T-helper 9 cell (primary cell): ENCODE measurements around the gene KCNJ13.
"Not testable (repeated sequence)": the region's sequence is repeated elsewhere in the genome, so short reads cannot be mapped to it uniquely, and the experiment has no call there.

ENCODE experiments used
- DNase-seq: peaks from one replicate; pipeline ENCODE4 v3.0.0-alpha.2; 2020

The KCNJ13 gene

GRCh38 chr2:232761301-232761907 is 15.0 kb downstream of the KCNJ13 start:
- DNase-seq, result no peak

GRCh38 chr2:232757905-232758304 is 18.5 kb downstream of the KCNJ13 start:
- DNase-seq, result no peak

GRCh38 chr2:232750135-232750671 is 26.2 kb downstream of the KCNJ13 start:
- no peak for DNase-seq

- no peak for DNase-seq
Measured at GRCh38 chr2:232749331-232749730, 27.0 kb downstream of the KCNJ13 start.

GRCh38 chr2:232748038-232748437 is 28.3 kb downstream of the KCNJ13 start:
- no peak for DNase-seq

- no peak for DNase-seq
Measured at GRCh38 chr2:232744963-232745362, 31.4 kb downstream of the KCNJ13 start.

- no peak for DNase-seq
Measured at GRCh38 chr2:232741972-232742371, 34.4 kb downstream of the KCNJ13 start.

- DNase-seq, result no peak
Measured at GRCh38 chr2:232741294-232741693, 35.1 kb downstream of the KCNJ13 start.

GRCh38 chr2:232731470-232731869 is 44.9 kb downstream of the KCNJ13 start:
- DNase-seq, result no peak

GRCh38 chr2:232728785-232729184 is 47.6 kb downstream of the KCNJ13 start:
- no peak for DNase-seq

GRCh38 chr2:232723027-232723426 is 53.3 kb downstream of the KCNJ13 start:
- DNase-seq, result no peak

- DNase-seq, result no peak
Measured at GRCh38 chr2:232721882-232722281, 54.5 kb downstream of the KCNJ13 start.

GRCh38 chr2:232721261-232721660 is 55.1 kb downstream of the KCNJ13 start:
- DNase-seq, result no peak

GRCh38 chr2:232720056-232720455 is 56.3 kb downstream of the KCNJ13 start:
- DNase-seq, result not testable (repeated sequence)
